OCI-M1 (cell line): ENCODE measurements around the gene VIPR1.
A peak's percentile ranks its signal among the peaks of the same experiment; 100 is the strongest.

Experiments used
- DNase-seq: peaks from one replicate; lab custom pipeline; 2025; lab: John Stamatoyannopoulos, UW

VIPR1 gene

GRCh38 chr3:42511201-42511600 is 8.8 kb downstream of the VIPR1 start:
- no peak for DNase-seq

- DNase-seq, result peak; percentile 36
These were observed 9.3 kb downstream of the VIPR1 start for GRCh38 chr3:42511736-42512135.

GRCh38 chr3:42513121-42513520 is 10.7 kb downstream of the VIPR1 start:
- DNase-seq, result no peak

- no peak for DNase-seq
These were observed 11.1 kb downstream of the VIPR1 start for GRCh38 chr3:42513521-42513920.

- DNase-seq, result no peak
These were observed 12.4 kb downstream of the VIPR1 start for GRCh38 chr3:42514876-42515275.

GRCh38 chr3:42515391-42515916 is 13.0 kb downstream of the VIPR1 start:
- DNase-seq, result no peak

GRCh38 chr3:42515976-42516375 is 13.5 kb downstream of the VIPR1 start:
- DNase-seq, result no peak

GRCh38 chr3:42516443-42516842 is 14.0 kb downstream of the VIPR1 start:
- no peak for DNase-seq

GRCh38 chr3:42517117-42517516 is 14.7 kb downstream of the VIPR1 start:
- DNase-seq, result no peak

- no peak for DNase-seq
These were observed 16.5 kb downstream of the VIPR1 start for GRCh38 chr3:42518800-42519567.

GRCh38 chr3:42519568-42519962 is 17.1 kb downstream of the VIPR1 start:
- no peak for DNase-seq

- DNase-seq, result no peak
These were observed 17.9 kb downstream of the VIPR1 start for GRCh38 chr3:42520336-42520735.

- DNase-seq, result no peak
These were observed 18.5 kb downstream of the VIPR1 start for GRCh38 chr3:42520906-42521305.

GRCh38 chr3:42524751-42525150 is 22.3 kb downstream of the VIPR1 start:
- no peak for DNase-seq

GRCh38 chr3:42525212-42525611 is 22.8 kb downstream of the VIPR1 start:
- no peak for DNase-seq

- no peak for DNase-seq
These were observed 23.4 kb downstream of the VIPR1 start for GRCh38 chr3:42525736-42526345.

GRCh38 chr3:42526616-42527367 is 24.3 kb downstream of the VIPR1 start:
- DNase-seq, result no peak

- no peak for DNase-seq
These were observed 25.0 kb downstream of the VIPR1 start for GRCh38 chr3:42527368-42527917.

GRCh38 chr3:42529468-42529867 is 27.0 kb downstream of the VIPR1 start:
- DNase-seq, result no peak

GRCh38 chr3:42530073-42530472 is 27.6 kb downstream of the VIPR1 start:
- no peak for DNase-seq

GRCh38 chr3:42531470-42531869 is 29.0 kb downstream of the VIPR1 start:
- DNase-seq, result no peak

- no peak for DNase-seq
These were observed 29.8 kb downstream of the VIPR1 start for GRCh38 chr3:42532229-42532628.
